ENCODE measurements around the gene SUPT3H. TPM values are rescaled to one million over a fixed set of nuclear protein-coding genes. Genes with fewer than 3 reads are reported as not detected.

The SUPT3H gene
- total RNA-seq, 4 donors from 2014 or later = 0.80 to 12.7 (median 3.0) TPM

DNA sequence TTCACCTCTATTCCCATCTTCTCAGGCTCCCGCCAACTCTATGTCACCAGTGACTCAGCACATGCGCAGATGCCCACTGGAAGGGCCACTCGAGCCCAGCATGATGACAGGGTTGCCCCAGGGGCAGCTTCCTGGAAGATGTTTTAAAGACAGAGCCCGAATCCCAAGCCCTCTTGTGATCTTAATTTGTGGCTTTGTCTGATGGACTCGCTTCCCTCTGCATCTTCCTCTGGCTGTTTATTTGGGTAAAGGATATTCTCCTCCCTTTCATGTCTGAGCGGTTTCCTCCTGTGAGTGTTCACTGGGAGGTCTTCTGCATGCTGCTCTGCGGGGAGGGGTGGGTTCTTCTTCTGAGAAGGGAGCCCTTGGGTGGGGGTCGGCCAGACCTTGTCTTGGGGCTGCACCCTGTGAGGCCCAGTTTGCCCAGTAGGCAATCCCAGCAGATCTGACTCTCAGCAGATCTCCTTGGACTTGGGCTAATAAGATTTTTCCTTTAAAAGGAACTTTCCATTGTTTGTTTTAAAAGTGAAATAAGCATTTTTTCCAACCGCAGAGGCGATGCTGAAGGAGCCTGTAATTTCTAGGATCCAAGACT lies 589.2 kb downstream of the SUPT3H start:
- in situ Hi-C loops (cut with MboI; ENCODE audit: low pct_ligation_motif_present in 1 of 4, low pct_unique_long_range_greater_than_20kb in 1 of 4, low sequenced_read_pairs in 3 of 4) = no loop called here
- no peak overlapping the region for H3K27ac ChIP-seq
- H3K4me3 ChIP-seq = no peak overlapping the region
- no peak for TF ChIP-seq POLR2A (IDR thresholded peaks at IDR 0.05)
- TF ChIP-seq EP300 (IDR thresholded peaks at IDR 0.05; ENCODE audit: low read depth) = no peak
- no peak for TF ChIP-seq CTCF (IDR thresholded peaks at IDR 0.05)
- no peak for TF ChIP-seq POLR2AphosphoS5 (IDR thresholded peaks at IDR 0.05)
- intact Hi-C loops (cut with DNase I; ENCODE audit: low total_unique reads) = no loop called here
- 79 to 85% methylated on average over 2 to 10 of the region's 10 CpGs for WGBS, 2 donors (ENCODE audit: low coverage in 1 of 2)
- H3K9me3 ChIP-seq = no peaks in the 10 kb centered on the region
- DNase-seq = no peak
- H3K36me3 ChIP-seq = no peaks in the 10 kb centered on the region
- no peaks in the 10 kb centered on the region for H3K27me3 ChIP-seq
- H3K4me1 ChIP-seq = peaks cover 0 to 4% (median 0%) of the 10 kb centered on the region in 4 donors

DNA sequence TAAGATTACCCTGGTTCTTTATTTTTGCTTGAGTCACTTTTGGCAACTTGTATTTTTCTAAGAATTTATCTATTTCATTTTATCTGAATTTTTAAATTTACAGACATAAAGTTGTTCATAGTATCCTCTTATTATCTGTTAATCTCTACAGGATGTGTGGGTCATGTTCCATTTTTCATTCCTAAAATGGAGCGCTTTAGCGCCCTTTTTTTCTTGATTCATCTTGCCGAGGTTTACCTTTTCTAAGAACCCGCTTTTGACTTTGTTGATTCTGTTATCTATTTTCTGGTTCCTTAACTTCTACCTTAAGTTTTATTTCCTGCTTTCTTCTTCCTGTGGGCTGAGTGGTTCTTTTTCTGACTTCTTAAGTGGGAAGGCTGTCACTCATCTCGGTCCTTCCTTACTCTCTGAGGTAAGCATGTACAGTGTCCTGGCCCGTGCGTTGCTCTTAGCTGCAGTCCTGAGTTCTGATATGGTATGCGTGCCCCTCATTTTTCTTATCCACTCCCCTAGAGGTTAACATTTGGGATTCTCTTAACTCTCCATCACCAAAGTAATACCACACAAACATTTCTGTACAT lies 590.4 kb downstream of the SUPT3H start:
- no peak for TF ChIP-seq CTCF (IDR thresholded peaks at IDR 0.05)
- 86 to 93% methylated on average over 8 of the region's 8 CpGs for WGBS, 2 donors (ENCODE audit: low coverage in 1 of 2)

DNA sequence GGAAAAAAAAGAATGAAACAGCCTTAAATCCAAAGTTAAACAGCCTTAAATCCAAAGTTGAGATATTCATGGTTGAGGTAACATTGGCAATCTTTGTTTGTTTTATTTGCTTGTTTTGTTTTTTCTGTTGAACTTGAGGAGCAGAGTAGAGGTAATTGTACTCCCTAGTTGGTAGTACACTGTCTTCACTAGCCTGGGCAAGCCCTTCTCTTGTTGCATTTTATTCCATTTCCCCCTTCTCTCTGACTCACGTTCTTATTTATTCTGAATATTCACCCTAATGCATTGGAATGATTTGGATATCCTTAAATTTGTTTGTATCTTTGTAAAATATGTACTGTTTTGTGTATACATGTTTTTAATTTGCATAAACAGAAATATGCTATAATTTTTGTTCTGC lies 592.6 kb downstream of the SUPT3H start:
- TF ChIP-seq POLR2A (IDR thresholded peaks at IDR 0.05) (no peak), POLR2AphosphoS5 (IDR thresholded peaks at IDR 0.05) (no peak), EP300 (IDR thresholded peaks at IDR 0.05; ENCODE audit: low read depth) (no peak), CTCF (IDR thresholded peaks at IDR 0.05) (no peak)
- Histone ChIP-seq H3K4me3 (no peak overlapping the region), H3K36me3 (no peaks in the 10 kb centered on the region), H3K27me3 (no peaks in the 10 kb centered on the region), H3K4me1 (peaks cover 0 to 1% (median 0%) of the 10 kb centered on the region in 4 donors), H3K27ac (no peak overlapping the region), H3K9me3 (no peaks in the 10 kb centered on the region)
- 67 to 68% methylated on average over 1 of the region's 1 CpG for WGBS, 2 donors (ENCODE audit: low coverage in 1 of 2)
- intact Hi-C loops (cut with DNase I; ENCODE audit: low total_unique reads) = no loop called here
- no peak for DNase-seq
- in situ Hi-C loops (cut with MboI; ENCODE audit: low pct_ligation_motif_present in 1 of 4, low pct_unique_long_range_greater_than_20kb in 1 of 4, low sequenced_read_pairs in 3 of 4) = no loop called here

More for the DNA sequence above, 590.4 kb downstream of the SUPT3H start:
- Histone ChIP-seq H3K9me3 (no peaks in the 10 kb centered on the region), H3K27ac (no peak overlapping the region), H3K4me3 (no peak overlapping the region), H3K4me1 (peaks cover 0 to 4% (median 0%) of the 10 kb centered on the region in 4 donors), H3K27me3 (no peaks in the 10 kb centered on the region), H3K36me3 (no peaks in the 10 kb centered on the region)
- no peak for DNase-seq
- intact Hi-C loops (cut with DNase I; ENCODE audit: low total_unique reads) (no loop called here), in situ Hi-C loops (cut with MboI; ENCODE audit: low pct_ligation_motif_present in 1 of 4, low pct_unique_long_range_greater_than_20kb in 1 of 4, low sequenced_read_pairs in 3 of 4) (no loop called here)

- H3K4me3 ChIP-seq = no peak overlapping the region
- no peaks in the 10 kb centered on the region for H3K27me3 ChIP-seq
- TF ChIP-seq POLR2A (IDR thresholded peaks at IDR 0.05) (no peak), CTCF (IDR thresholded peaks at IDR 0.05) (no peak), POLR2AphosphoS5 (IDR thresholded peaks at IDR 0.05) (no peak)
- intact Hi-C loops (cut with DNase I; ENCODE audit: low total_unique reads) (no loop called here), in situ Hi-C loops (cut with MboI; ENCODE audit: low pct_ligation_motif_present in 1 of 4, low pct_unique_long_range_greater_than_20kb in 1 of 4, low sequenced_read_pairs in 3 of 4) (no loop called here)
- no peak overlapping the region for H3K27ac ChIP-seq
- no peaks in the 10 kb centered on the region for H3K9me3 ChIP-seq
- DNase-seq = no peak
- H3K36me3 ChIP-seq = no peaks in the 10 kb centered on the region
- no peaks in the 10 kb centered on the region for H3K4me1 ChIP-seq
- 93 to 100% methylated on average over 1 of the region's 1 CpG for WGBS, 2 donors (ENCODE audit: low coverage in 1 of 2)
Measured at GRCh38 chr6:44784195-44784594, 593.5 kb downstream of the SUPT3H start.

All from transverse colon (tissue), 4 donors.